HG02870 (cell line): ENCODE results near the gene SURF6.
"Not testable (repeated sequence)": the region's sequence is repeated elsewhere in the genome, so short reads cannot be mapped to it uniquely, and the experiment has no call there.

ENCODE experiments used
- ATAC-seq: cut with Tn5 transposase; IDR thresholded peaks from one replicate; pipeline ENCODE4 v1.9.1; 2021; ENCODE audit warnings: mild to moderate bottlenecking, moderate library complexity; ENCODE audit not compliant: unreplicated experiment

The SURF6 gene

GRCh38 chr9:133348718-133349573 is 13.0 kb upstream of the SURF6 start:
- ATAC-seq: no peak

GRCh38 chr9:133347985-133348717 is 12.2 kb upstream of the SURF6 start, which contains the start of the genes MED22 and RPL7A:
Gene MED22, minus strand, starts transcription at chr9:133348131. Its CDS starts 1,469 bp downstream, at chr9:133346662.
Gene RPL7A, plus strand, starts transcription at chr9:133348218. Its CDS starts 26 bp downstream, at chr9:133348244.
- ATAC-seq: peak; percentile 51

GRCh38 chr9:133347515-133347984 is 11.6 kb upstream of the SURF6 start:
- peak; percentile 34 for ATAC-seq

- no peak for ATAC-seq
Measured at GRCh38 chr9:133346021-133346785, 10.2 kb upstream of the SURF6 start.

- no peak for ATAC-seq
Measured at GRCh38 chr9:133345596-133345995, 9.6 kb upstream of the SURF6 start.

GRCh38 chr9:133344979-133345378 is 9.0 kb upstream of the SURF6 start:
- no peak for ATAC-seq

- no peak for ATAC-seq
Measured at GRCh38 chr9:133344071-133344470, 8.1 kb upstream of the SURF6 start.

- ATAC-seq: no peak
Measured at GRCh38 chr9:133342570-133342969, 6.6 kb upstream of the SURF6 start.

- ATAC-seq: no peak
Measured at GRCh38 chr9:133342069-133342406, 6.0 kb upstream of the SURF6 start.

GRCh38 chr9:133341369-133342068 is 5.5 kb upstream of the SURF6 start:
- no peak for ATAC-seq

GRCh38 chr9:133340916-133341315 is 4.9 kb upstream of the SURF6 start:
- ATAC-seq: no peak

- ATAC-seq: no peak
Measured at GRCh38 chr9:133340256-133340655, 4.3 kb upstream of the SURF6 start.

- no peak for ATAC-seq
Measured at GRCh38 chr9:133339641-133340040, 3.7 kb upstream of the SURF6 start.

- ATAC-seq: not testable (repeated sequence)
Measured at GRCh38 chr9:133334888-133335287, 1.1 kb downstream of the SURF6 start.

- ATAC-seq: no peak
Measured at GRCh38 chr9:133334161-133334560, 1.8 kb downstream of the SURF6 start.

- no peak for ATAC-seq
Measured at GRCh38 chr9:133333566-133333965, 2.4 kb downstream of the SURF6 start.

- ATAC-seq: no peak
Measured at GRCh38 chr9:133333011-133333410, 3.0 kb downstream of the SURF6 start.

GRCh38 chr9:133332381-133332730 is 3.6 kb downstream of the SURF6 start:
- ATAC-seq: no peak

GRCh38 chr9:133331641-133332380 is 4.2 kb downstream of the SURF6 start:
- no peak for ATAC-seq

- ATAC-seq: no peak
Measured at GRCh38 chr9:133331221-133331620, 4.8 kb downstream of the SURF6 start.
